GM12878 (cell line): Measurements from ENCODE around the gene DTX1.

Experiments
- FOS ChIP-seq: IDR thresholded peaks from 3 replicates; pipeline ENCODE4 v1.6.1; 2011; ENCODE audit warnings: borderline replicate concordance; ENCODE audit not compliant: insufficient read length; ENCODE audit errors: extremely low read depth
- IRF4 ChIP-seq: IDR thresholded peaks from 2 replicates; pipeline ENCODE4 v1.6.1; 2011; ENCODE audit warnings: low read depth, low read length
- KDM1A ChIP-seq: fragments of 200-600 bp; sonication (generic); IDR thresholded peaks from 2 replicates; pipeline ENCODE4 v1.6.1; 2016; ENCODE audit warnings: borderline replicate concordance
- PAX8 ChIP-seq: fragments of 450-650 bp; IDR thresholded peaks from 2 replicates; pipeline ENCODE4 v1.6.1; 2017; ENCODE audit warnings: mild to moderate bottlenecking, moderate library complexity
- POLR2A ChIP-seq: IDR thresholded peaks from 2 replicates; pipeline ENCODE4 v1.6.1; 2011; ENCODE audit warnings: low read depth, mild to moderate bottlenecking, low read length
- POLR2AphosphoS5 ChIP-seq: IDR thresholded peaks from 2 replicates; pipeline ENCODE4 v1.6.1; 2011; ENCODE audit warnings: mild to moderate bottlenecking, low read length, inconsistent platforms
- RAD21 ChIP-seq: IDR thresholded peaks from 2 replicates; pipeline ENCODE4 v1.6.1; 2011; ENCODE audit warnings: mild to moderate bottlenecking, low read depth, low read length, moderate library complexity; ENCODE audit not compliant: insufficient read depth
- RELA ChIP-seq: fragments of 450-650 bp; IDR thresholded peaks from 2 replicates; pipeline ENCODE4 v1.8.0; 2014; ENCODE audit warnings: borderline replicate concordance; ENCODE audit not compliant: partially characterized antibody
- ZSCAN29 ChIP-seq: fragments of 450-650 bp; IDR thresholded peaks from 2 replicates; pipeline ENCODE4 v1.6.1; 2017; ENCODE audit warnings: mild to moderate bottlenecking, moderate library complexity
- TF ChIP-seq, protein P1 (sequence below), 3 experiments: IDR thresholded peaks in 2 of 3; conservative IDR thresholded peaks in 1 of 3; 2 replicates each; pipeline ENCODE4 v1.5.1; 2011; ENCODE audit warnings: low read depth in 3 of 3, low read length in 3 of 3, mild to moderate bottlenecking in 3 of 3, control low read depth in 2 of 3, moderate library complexity in 2 of 3, inconsistent platforms in 1 of 3, mixed read lengths in 1 of 3; ENCODE audit not compliant: control insufficient read depth in 2 of 3, insufficient read depth in 1 of 3; ENCODE audit errors: extremely low read depth in 1 of 3
- TF ChIP-seq, protein P2 (sequence below): IDR thresholded peaks from 2 replicates; pipeline ENCODE4 v1.6.1; 2011; ENCODE audit warnings: borderline replicate concordance, low read depth, mild to moderate bottlenecking, moderate library complexity, low read length; ENCODE audit not compliant: insufficient read depth, poor library complexity, severe bottlenecking
- TF ChIP-seq, protein P3 (sequence below): IDR thresholded peaks from 2 replicates; pipeline ENCODE4 v1.6.1; 2012; ENCODE audit warnings: low read depth, low read length, improper control_type of control experiment

GRCh38 chr12:113022563-113023297 lies 33.8 kb upstream of the DTX1 start:
- TF ChIP-seq, protein P1, sequence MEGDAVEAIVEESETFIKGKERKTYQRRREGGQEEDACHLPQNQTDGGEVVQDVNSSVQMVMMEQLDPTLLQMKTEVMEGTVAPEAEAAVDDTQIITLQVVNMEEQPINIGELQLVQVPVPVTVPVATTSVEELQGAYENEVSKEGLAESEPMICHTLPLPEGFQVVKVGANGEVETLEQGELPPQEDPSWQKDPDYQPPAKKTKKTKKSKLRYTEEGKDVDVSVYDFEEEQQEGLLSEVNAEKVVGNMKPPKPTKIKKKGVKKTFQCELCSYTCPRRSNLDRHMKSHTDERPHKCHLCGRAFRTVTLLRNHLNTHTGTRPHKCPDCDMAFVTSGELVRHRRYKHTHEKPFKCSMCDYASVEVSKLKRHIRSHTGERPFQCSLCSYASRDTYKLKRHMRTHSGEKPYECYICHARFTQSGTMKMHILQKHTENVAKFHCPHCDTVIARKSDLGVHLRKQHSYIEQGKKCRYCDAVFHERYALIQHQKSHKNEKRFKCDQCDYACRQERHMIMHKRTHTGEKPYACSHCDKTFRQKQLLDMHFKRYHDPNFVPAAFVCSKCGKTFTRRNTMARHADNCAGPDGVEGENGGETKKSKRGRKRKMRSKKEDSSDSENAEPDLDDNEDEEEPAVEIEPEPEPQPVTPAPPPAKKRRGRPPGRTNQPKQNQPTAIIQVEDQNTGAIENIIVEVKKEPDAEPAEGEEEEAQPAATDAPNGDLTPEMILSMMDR (IDR thresholded peaks at IDR 0.05 in 2 of 3, conservative IDR thresholded peaks at IDR 0.05 in 1 of 3; ENCODE audit: control insufficient read depth in 2 of 3, extremely low read depth in 1 of 3, insufficient read depth in 1 of 3, low read depth in 3 of 3, low read length in 3 of 3): no peak
- TF ChIP-seq IRF4: no peak
- TF ChIP-seq FOS: no peak
- TF ChIP-seq, protein P2, sequence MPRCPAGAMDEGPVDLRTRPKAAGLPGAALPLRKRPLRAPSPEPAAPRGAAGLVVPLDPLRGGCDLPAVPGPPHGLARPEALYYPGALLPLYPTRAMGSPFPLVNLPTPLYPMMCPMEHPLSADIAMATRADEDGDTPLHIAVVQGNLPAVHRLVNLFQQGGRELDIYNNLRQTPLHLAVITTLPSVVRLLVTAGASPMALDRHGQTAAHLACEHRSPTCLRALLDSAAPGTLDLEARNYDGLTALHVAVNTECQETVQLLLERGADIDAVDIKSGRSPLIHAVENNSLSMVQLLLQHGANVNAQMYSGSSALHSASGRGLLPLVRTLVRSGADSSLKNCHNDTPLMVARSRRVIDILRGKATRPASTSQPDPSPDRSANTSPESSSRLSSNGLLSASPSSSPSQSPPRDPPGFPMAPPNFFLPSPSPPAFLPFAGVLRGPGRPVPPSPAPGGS: no peak
- no peak for TF ChIP-seq RELA
- no peak for TF ChIP-seq POLR2A
- TF ChIP-seq PAX8: no peak
- TF ChIP-seq ZSCAN29: no peak
- no peak for TF ChIP-seq POLR2AphosphoS5
- no peak for TF ChIP-seq KDM1A
- TF ChIP-seq, protein P3, sequence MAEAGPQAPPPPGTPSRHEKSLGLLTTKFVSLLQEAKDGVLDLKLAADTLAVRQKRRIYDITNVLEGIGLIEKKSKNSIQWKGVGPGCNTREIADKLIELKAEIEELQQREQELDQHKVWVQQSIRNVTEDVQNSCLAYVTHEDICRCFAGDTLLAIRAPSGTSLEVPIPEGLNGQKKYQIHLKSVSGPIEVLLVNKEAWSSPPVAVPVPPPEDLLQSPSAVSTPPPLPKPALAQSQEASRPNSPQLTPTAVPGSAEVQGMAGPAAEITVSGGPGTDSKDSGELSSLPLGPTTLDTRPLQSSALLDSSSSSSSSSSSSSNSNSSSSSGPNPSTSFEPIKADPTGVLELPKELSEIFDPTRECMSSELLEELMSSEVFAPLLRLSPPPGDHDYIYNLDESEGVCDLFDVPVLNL: no peak
- no peak for TF ChIP-seq RAD21
